Thymus (tissue), 11 donors: ENCODE results near the gene SLC6A6. TPM values are rescaled to one million over a fixed set of nuclear protein-coding genes. Genes with fewer than 3 reads are reported as not detected.
A peak's percentile ranks its signal among the peaks of the same experiment; 100 is the strongest.
"Not testable (repeated sequence)": the region's sequence is repeated elsewhere in the genome, so short reads cannot be mapped to it uniquely, and the experiment has no call there.

Experiments
- DNase-seq, 9 donors: peaks; one replicate each; pipeline ENCODE4 v3.0.0-alpha.2; 2013; ENCODE audit warnings: low spot score in 9 of 9, low read depth in 6 of 9, missing footprints in 1 of 9
- H3K27ac ChIP-seq, 2 donors: one replicate each; pipeline ENCODE4 v1.5.1; 2013; ENCODE audit warnings: control low read depth in 1 of 2, low read depth in 1 of 2, low read length in 1 of 2, mild to moderate bottlenecking in 1 of 2, moderate library complexity in 1 of 2
- H3K27me3 ChIP-seq, 2 donors: one replicate each; pipeline ENCODE4 v1.5.1; 2013; ENCODE audit warnings: low read length in 1 of 2; ENCODE audit not compliant: control insufficient read depth in 2 of 2, insufficient read depth in 1 of 2
- H3K36me3 ChIP-seq, 2 donors: one replicate each; pipeline ENCODE4 v1.5.1; 2013; ENCODE audit warnings: low read length in 1 of 2, mild to moderate bottlenecking in 1 of 2, moderate library complexity in 1 of 2; ENCODE audit not compliant: control insufficient read depth in 2 of 2, insufficient read depth in 2 of 2
- H3K4me1 ChIP-seq, 2 donors: one replicate each; pipeline ENCODE4 v1.5.1; 2013; ENCODE audit warnings: low read length in 2 of 2; ENCODE audit not compliant: control insufficient read depth in 2 of 2, insufficient read depth in 2 of 2
- H3K4me3 ChIP-seq, 2 donors: one replicate each; pipeline ENCODE4 v1.5.1; 2013; ENCODE audit warnings: low read length in 2 of 2, control low read depth in 1 of 2, mild to moderate bottlenecking in 1 of 2
- H3K9me3 ChIP-seq, 2 donors: one replicate each; pipeline ENCODE4 v1.5.1; 2013; ENCODE audit warnings: low read length in 1 of 2, mild to moderate bottlenecking in 1 of 2; ENCODE audit not compliant: control insufficient read depth in 2 of 2, insufficient read depth in 1 of 2
- WGBS: extraction: QIAGEN DNeasy Blood & Tissue Kit; methylation state at CpG from one replicate; pipeline ENCODE4 v1.1.7; 2013; 5-methylcytosine and 5-hydroxymethylcytosine counted together
- polyA plus RNA-seq: library from polyadenylated mRNA; stranded (reverse); fragments of 200-250 nt; gene quantifications from one replicate; pipeline ENCODE4 v1.2.3, GENCODE V29; 2013
- total RNA-seq: library from RNA; stranded (reverse); fragments of 120-200 nt; gene quantifications from one replicate; pipeline ENCODE4 v1.2.4, GENCODE V29; 2013
- donor health status: healthy.

Gene SLC6A6
- total and polyA plus RNA-seq, 2 donors, result 5.2 to 8.2 TPM

- H3K36me3 ChIP-seq, result peaks cover 3 to 8% of the 10 kb centered on the region in 2 donors
- H3K27ac ChIP-seq, result no peak overlapping the region
- DNase-seq, result no peak
- peaks cover 0 to 2% of the 10 kb centered on the region in 2 donors for H3K27me3 ChIP-seq
- peaks cover 22 to 38% of the 10 kb centered on the region in 2 donors for H3K4me1 ChIP-seq
- no peaks in the 10 kb centered on the region for H3K9me3 ChIP-seq
- H3K4me3 ChIP-seq, result peak overlapping the region; percentile 71 to 72
- WGBS, result 37% methylated on average over 3 of the region's 3 CpGs
Measured at GRCh38 chr3:14404186-14404585, 1.8 kb downstream of the SLC6A6 start.

GRCh38 chr3:14404631-14405359 is 2.4 kb downstream of the SLC6A6 start:
- H3K9me3 ChIP-seq, result no peaks in the 10 kb centered on the region
- peaks cover 22 to 38% of the 10 kb centered on the region in 2 donors for H3K4me1 ChIP-seq
- H3K27ac ChIP-seq, result no peak overlapping the region
- WGBS, result 97% methylated on average over 11 of the region's 11 CpGs
- H3K36me3 ChIP-seq, result peaks cover 3 to 11% of the 10 kb centered on the region in 2 donors
- peaks cover 0 to 2% of the 10 kb centered on the region in 2 donors for H3K27me3 ChIP-seq
- no peak for DNase-seq
- H3K4me3 ChIP-seq, result no peak overlapping the region

DNA sequence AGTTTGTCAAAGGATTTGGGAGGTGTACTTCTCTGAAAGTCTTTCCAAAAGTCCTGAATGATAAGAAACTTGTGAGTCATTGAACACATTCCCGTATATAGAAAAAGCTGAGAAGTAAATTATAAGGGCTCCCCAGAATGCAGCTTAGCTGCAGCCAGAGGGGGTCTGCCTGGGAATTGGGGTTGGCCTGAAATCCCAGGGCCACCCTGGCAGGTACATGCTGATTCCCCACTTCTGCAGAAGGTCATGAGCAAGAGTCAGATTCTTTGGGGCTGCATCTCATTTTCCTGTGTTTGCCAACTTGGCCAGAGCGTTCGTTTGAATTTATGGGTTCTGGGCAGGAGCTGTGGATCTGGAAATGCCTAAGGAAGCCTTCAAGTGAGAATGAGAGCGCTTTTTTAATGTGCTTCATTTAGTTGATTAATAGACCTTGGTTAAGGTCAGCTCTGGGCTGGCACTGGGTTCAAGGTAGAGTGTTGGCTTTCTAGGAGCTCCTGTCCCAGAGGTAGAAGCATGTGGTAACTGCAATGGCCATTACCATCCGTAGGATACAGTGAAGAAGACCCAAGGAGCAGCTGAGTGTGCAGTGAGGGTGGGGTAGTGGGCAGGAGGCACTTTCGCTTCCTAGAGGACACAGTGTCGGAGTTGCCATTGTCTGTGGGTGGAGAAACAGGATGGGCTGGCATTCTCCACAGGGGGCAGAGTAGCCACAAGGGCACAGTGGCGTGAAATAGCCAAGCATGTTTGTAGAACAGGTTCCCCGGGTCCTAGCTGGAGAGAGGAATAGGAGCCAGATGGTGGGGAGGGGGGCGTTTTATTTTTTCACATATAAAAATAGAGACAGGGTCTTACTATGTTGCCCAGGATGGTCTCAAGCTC is 3.2 kb downstream of the SLC6A6 start:
- Histone ChIP-seq H3K4me3 (no peak overlapping the region), H3K27ac (no peak overlapping the region), H3K4me1 (peaks cover 22 to 40% of the 10 kb centered on the region in 2 donors), H3K27me3 (peaks cover 0 to 2% of the 10 kb centered on the region in 2 donors), H3K9me3 (no peaks in the 10 kb centered on the region), H3K36me3 (peaks cover 3 to 12% of the 10 kb centered on the region in 2 donors)
- no peak for DNase-seq
- WGBS, result 97% methylated on average over 10 of the region's 10 CpGs

- Histone ChIP-seq H3K9me3 (no peaks in the 10 kb centered on the region), H3K36me3 (peaks cover 8 to 15% of the 10 kb centered on the region in 2 donors), H3K27me3 (peaks cover 0 to 2% of the 10 kb centered on the region in 2 donors), H3K4me3 (no peak overlapping the region), H3K4me1 (peaks cover 22 to 33% of the 10 kb centered on the region in 2 donors), H3K27ac (no peak overlapping the region)
- DNase-seq, result no peak
- 79% methylated on average over 5 of the region's 5 CpGs for WGBS
Measured at GRCh38 chr3:14406336-14406735, 3.9 kb downstream of the SLC6A6 start.

DNA sequence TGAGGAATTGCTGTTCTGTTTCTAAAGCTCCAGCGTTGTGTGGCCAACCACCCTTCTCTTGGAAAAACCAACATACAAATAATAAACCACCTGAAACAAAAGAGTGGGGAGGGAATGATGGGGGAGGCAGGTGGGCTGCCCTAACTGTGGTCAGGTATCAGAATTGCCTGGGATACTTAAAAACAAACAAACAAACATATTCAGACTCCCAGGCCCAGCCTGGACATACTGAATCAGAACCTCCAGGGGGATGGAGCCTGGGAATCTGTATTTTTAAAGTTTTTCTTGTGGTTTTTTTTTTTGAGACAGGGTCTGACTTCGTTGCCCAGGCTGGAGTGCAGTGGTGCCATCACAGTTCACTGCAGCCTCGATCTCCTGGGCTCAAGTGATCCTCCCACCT is 4.4 kb downstream of the SLC6A6 start:
- peaks cover 0 to 2% of the 10 kb centered on the region in 2 donors for H3K27me3 ChIP-seq
- no peak overlapping the region for H3K27ac ChIP-seq
- no peak overlapping the region for H3K4me3 ChIP-seq
- WGBS, result 82% methylated on average over 3 of the region's 3 CpGs
- H3K36me3 ChIP-seq, result peaks cover 9 to 18% of the 10 kb centered on the region in 2 donors
- H3K4me1 ChIP-seq, result peaks cover 21 to 31% of the 10 kb centered on the region in 2 donors
- DNase-seq, result no peak
- no peaks in the 10 kb centered on the region for H3K9me3 ChIP-seq

- H3K4me3 ChIP-seq, result no peak overlapping the region
- no peaks in the 10 kb centered on the region for H3K9me3 ChIP-seq
- WGBS, result 96% methylated on average over 5 of the region's 5 CpGs
- peaks cover 0 to 2% of the 10 kb centered on the region in 2 donors for H3K27me3 ChIP-seq
- peaks cover 17 to 27% of the 10 kb centered on the region in 2 donors for H3K4me1 ChIP-seq
- no peak overlapping the region for H3K27ac ChIP-seq
- no peak for DNase-seq
- peaks cover 13 to 21% of the 10 kb centered on the region in 2 donors for H3K36me3 ChIP-seq
Measured at GRCh38 chr3:14407203-14407602, 4.8 kb downstream of the SLC6A6 start.

- not testable (repeated sequence) for H3K4me1 ChIP-seq, H3K27ac ChIP-seq
Measured at GRCh38 chr3:14409779-14410063, 7.3 kb downstream of the SLC6A6 start.

DNA sequence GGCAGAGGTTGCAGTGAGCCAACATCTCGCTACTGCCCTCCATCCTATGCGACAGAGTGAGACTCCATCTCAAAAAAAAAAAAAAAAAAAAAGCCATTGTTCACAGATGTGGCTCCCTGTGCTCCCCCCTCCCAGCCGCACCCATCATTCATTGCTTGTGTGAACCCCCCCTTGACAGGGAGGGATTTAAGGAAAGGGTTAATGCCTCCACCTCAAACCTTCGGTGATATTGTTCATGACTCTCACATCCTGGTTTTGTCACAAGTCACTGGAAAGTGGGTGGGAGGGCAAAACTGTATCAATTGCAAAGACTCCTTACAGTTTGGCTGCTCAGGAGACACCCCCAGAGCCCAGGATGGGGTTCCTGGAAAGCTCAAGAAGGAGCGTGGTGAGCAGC is 7.7 kb downstream of the SLC6A6 start:
- Histone ChIP-seq H3K4me1 (peaks cover under 1 to 8% of the 10 kb centered on the region in 2 donors), H3K27me3 (no peaks in the 10 kb centered on the region), H3K27ac (no peak overlapping the region), H3K4me3 (no peak overlapping the region), H3K36me3 (peaks cover 15 to 24% of the 10 kb centered on the region in 2 donors), H3K9me3 (no peaks in the 10 kb centered on the region)
- 91% methylated on average over 5 of the region's 5 CpGs for WGBS
- DNase-seq, result no peak

More at GRCh38 chr3:14409779-14410063, 7.3 kb downstream of the SLC6A6 start:
- not testable (repeated sequence) for DNase-seq, H3K9me3 ChIP-seq, H3K4me3 ChIP-seq, H3K27me3 ChIP-seq
- H3K36me3 ChIP-seq, result peaks cover 15 to 24% of the 10 kb centered on the region in 2 donors
- WGBS, result 94% methylated on average over 6 of the region's 6 CpGs
